Calu3 (cell line): ENCODE measurements around the gene TMA16. TPM values are rescaled to one million over a fixed set of nuclear protein-coding genes. Genes with fewer than 3 reads are reported as not detected.

Experiments used
- BruUV-seq: library from RNA; stranded (reverse); fragments of 400-500 nt; replicated peaks from 2 replicates; lab custom pipeline; 2021; lab: Mats Ljungman, UMichigan
- CTCF ChIA-PET: fragments of 300-600 bp; sonication (Branson Sonifier 250); formaldehyde crosslinking; loops from one replicate; lab custom pipeline; 2022; ENCODE audit warnings: antibody characterized with exemption; lab: Charles Lee
- DNase-seq: peaks from one replicate; pipeline ENCODE4 v3.0.0; 2022
- H3K27ac Mint-ChIP-seq: one replicate; pipeline ENCODE4 v1.8.0; 2022; ENCODE audit warnings: mixed read lengths; ENCODE audit not compliant: unreplicated experiment
- H3K27me3 Mint-ChIP-seq: one replicate; pipeline ENCODE4 v1.8.0; 2022; ENCODE audit warnings: mixed read lengths; ENCODE audit not compliant: unreplicated experiment
- H3K36me3 Mint-ChIP-seq: one replicate; pipeline ENCODE4 v1.8.0; 2022; ENCODE audit warnings: mild to moderate bottlenecking, moderate library complexity, mixed read lengths; ENCODE audit not compliant: insufficient read depth, unreplicated experiment
- H3K4me1 Mint-ChIP-seq: one replicate; pipeline ENCODE4 v1.8.0; 2022; ENCODE audit warnings: mild to moderate bottlenecking, low read depth, mixed read lengths; ENCODE audit not compliant: unreplicated experiment
- H3K4me3 Mint-ChIP-seq: one replicate; pipeline ENCODE4 v1.8.0; 2022; ENCODE audit warnings: mild to moderate bottlenecking, low read depth, moderate library complexity, mixed read lengths; ENCODE audit not compliant: unreplicated experiment
- H3K9me3 Mint-ChIP-seq: one replicate; pipeline ENCODE4 v1.8.0; 2022; ENCODE audit warnings: low read depth, mixed read lengths; ENCODE audit not compliant: unreplicated experiment
- intact Hi-C: fragments of 100-400 bp; cut with micrococcal nuclease; formaldehyde crosslinking; loops from one replicate; pipeline ENCODE4 v1.10.0; 2022; ENCODE audit not compliant: unreplicated experiment
- total RNA-seq: library from RNA; stranded (reverse); gene quantifications from 2 replicates; pipeline ENCODE4 v1.2.3, GENCODE V29; 2022
- TF ChIP-seq, protein P1 (sequence below): fragments of 200-600 bp; IDR thresholded peaks from one replicate; pipeline ENCODE4 v1.8.0; 2022; ENCODE audit warnings: antibody characterized with exemption; ENCODE audit not compliant: unreplicated experiment

The TMA16 gene
- total RNA-seq, 1 experiment from 2014 or later, result 44.1 TPM

DNA sequence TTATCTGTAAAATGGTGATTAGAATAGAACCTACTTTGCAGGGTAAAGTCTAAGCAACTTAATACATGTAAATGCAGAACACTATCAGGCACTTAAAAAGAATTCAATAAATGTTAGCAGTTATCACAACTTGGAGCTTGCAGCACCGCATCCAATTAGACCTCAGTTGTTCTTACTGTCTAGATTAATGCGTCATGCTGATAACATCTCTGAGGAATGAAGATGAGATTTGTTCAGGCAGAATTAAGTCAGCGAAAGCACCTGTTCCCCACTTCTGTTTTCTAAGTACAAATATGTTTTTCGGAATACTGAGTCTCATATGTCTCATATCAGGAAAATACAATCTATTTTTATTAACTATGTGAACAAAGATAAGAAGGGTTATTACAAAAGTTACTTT lies 58.7 kb downstream of the TMA16 start:
- no peaks in the 10 kb centered on the region for H3K4me1 Mint-ChIP-seq
- CTCF ChIA-PET, result interaction anchor here (0.7 kb wide), 2 partner anchors 202 to 491 kb away, joined by 3 to 5 read pairs; no protein-coding TSS in a partner anchor
- intact Hi-C loops, result no loop called here
- no peaks in the 10 kb centered on the region for H3K9me3 Mint-ChIP-seq
- no peak overlapping the region for H3K4me3 Mint-ChIP-seq
- BruUV-seq, result no TSS peak
- no peaks in the 10 kb centered on the region for H3K27me3 Mint-ChIP-seq
- TF ChIP-seq, protein P1, sequence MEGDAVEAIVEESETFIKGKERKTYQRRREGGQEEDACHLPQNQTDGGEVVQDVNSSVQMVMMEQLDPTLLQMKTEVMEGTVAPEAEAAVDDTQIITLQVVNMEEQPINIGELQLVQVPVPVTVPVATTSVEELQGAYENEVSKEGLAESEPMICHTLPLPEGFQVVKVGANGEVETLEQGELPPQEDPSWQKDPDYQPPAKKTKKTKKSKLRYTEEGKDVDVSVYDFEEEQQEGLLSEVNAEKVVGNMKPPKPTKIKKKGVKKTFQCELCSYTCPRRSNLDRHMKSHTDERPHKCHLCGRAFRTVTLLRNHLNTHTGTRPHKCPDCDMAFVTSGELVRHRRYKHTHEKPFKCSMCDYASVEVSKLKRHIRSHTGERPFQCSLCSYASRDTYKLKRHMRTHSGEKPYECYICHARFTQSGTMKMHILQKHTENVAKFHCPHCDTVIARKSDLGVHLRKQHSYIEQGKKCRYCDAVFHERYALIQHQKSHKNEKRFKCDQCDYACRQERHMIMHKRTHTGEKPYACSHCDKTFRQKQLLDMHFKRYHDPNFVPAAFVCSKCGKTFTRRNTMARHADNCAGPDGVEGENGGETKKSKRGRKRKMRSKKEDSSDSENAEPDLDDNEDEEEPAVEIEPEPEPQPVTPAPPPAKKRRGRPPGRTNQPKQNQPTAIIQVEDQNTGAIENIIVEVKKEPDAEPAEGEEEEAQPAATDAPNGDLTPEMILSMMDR, result no peak
- DNase-seq, result no peak
- no peak overlapping the region for H3K27ac Mint-ChIP-seq
- peaks cover 9% of the 10 kb centered on the region for H3K36me3 Mint-ChIP-seq

GRCh38 chr4:163554870-163555465 lies 60.5 kb downstream of the TMA16 start:
- CTCF ChIA-PET, result no interaction called here
- Mint-ChIP-seq H3K36me3 (peaks cover 5% of the 10 kb centered on the region), H3K27me3 (no peaks in the 10 kb centered on the region), H3K9me3 (no peaks in the 10 kb centered on the region), H3K27ac (no peak overlapping the region), H3K4me1 (no peaks in the 10 kb centered on the region), H3K4me3 (no peak overlapping the region)
- BruUV-seq, result no TSS peak
- intact Hi-C loops, result loop anchor here (1.0 to 5.0 kb wide), 4 partner anchors 126 to 1192 kb away; no protein-coding TSS in a partner anchor
- DNase-seq, result no peak
- TF ChIP-seq, protein P1, result no peak

GRCh38 chr4:163556177-163556576 lies 61.7 kb downstream of the TMA16 start:
- H3K9me3 Mint-ChIP-seq, result no peaks in the 10 kb centered on the region
- H3K36me3 Mint-ChIP-seq, result no peaks in the 10 kb centered on the region
- H3K27me3 Mint-ChIP-seq, result no peaks in the 10 kb centered on the region
- DNase-seq, result no peak
- CTCF ChIA-PET, result interaction anchor here (1.0 to 1.3 kb wide), 2 partner anchors 199 to 487 kb away, joined by 3 read pairs; no protein-coding TSS in a partner anchor
- no TSS peak for BruUV-seq
- intact Hi-C loops, result loop anchor here (1.0 to 5.0 kb wide), 4 partner anchors 109 to 1191 kb away; no protein-coding TSS in a partner anchor
- H3K4me3 Mint-ChIP-seq, result no peak overlapping the region
- H3K4me1 Mint-ChIP-seq, result no peaks in the 10 kb centered on the region
- TF ChIP-seq, protein P1, result no peak
- H3K27ac Mint-ChIP-seq, result no peak overlapping the region

- CTCF ChIA-PET, result interaction anchor here (1.0 to 1.3 kb wide), 3 partner anchors 199 to 487 kb away, joined by 3 read pairs; no protein-coding TSS in a partner anchor
- no peaks in the 10 kb centered on the region for H3K9me3 Mint-ChIP-seq
- intact Hi-C loops, result loop anchor here (1.0 to 5.0 kb wide), 4 partner anchors 108 to 1190 kb away; no protein-coding TSS in a partner anchor
- no peak for DNase-seq
- no TSS peak for BruUV-seq
- TF ChIP-seq, protein P1, result no peak
- H3K4me1 Mint-ChIP-seq, result no peaks in the 10 kb centered on the region
- H3K4me3 Mint-ChIP-seq, result no peak overlapping the region
- no peaks in the 10 kb centered on the region for H3K36me3 Mint-ChIP-seq
- H3K27ac Mint-ChIP-seq, result no peak overlapping the region
- H3K27me3 Mint-ChIP-seq, result no peaks in the 10 kb centered on the region
These were observed 62.3 kb downstream of the TMA16 start for GRCh38 chr4:163556650-163557391.
